Measurements from ENCODE around the gene TMEM135. TPM values are rescaled to one million over a fixed set of nuclear protein-coding genes. Genes with fewer than 3 reads are reported as not detected.

The TMEM135 gene
- total RNA-seq, 2 experiments from 2014 or later, result 14.1 to 15.6 TPM

GRCh38 chr11:87120937-87121336, 83.2 kb downstream of the TMEM135 start:
- H3K4me3 ChIP-seq (ENCODE audit: low read length), result no peak overlapping the region
- TF ChIP-seq CTCF (IDR thresholded peaks at IDR 0.05), result no peak
- Mint-ChIP-seq H3K36me3 (ENCODE audit: low read depth) (no peaks in the 10 kb centered on the region), H3K9me3 (no peaks in the 10 kb centered on the region), H3K4me1 (ENCODE audit: low read depth) (peaks cover 7% of the 10 kb centered on the region), H3K27ac (no peak overlapping the region), H3K27me3 (no peaks in the 10 kb centered on the region), H3K4me3 (no peak overlapping the region)
- POLR2A ChIA-PET, result no interaction called here
- ATAC-seq (ENCODE audit: poor library complexity) (no peak), DNase-seq (no peak)
- no peaks in the 10 kb centered on the region for H3K4me1 ChIP-seq (ENCODE audit: insufficient read depth, low read length)
- no peaks in the 10 kb centered on the region for H3K27me3 ChIP-seq (ENCODE audit: control insufficient read depth in 1 of 2, insufficient read depth in 2 of 2, low read length in 2 of 2)
- CTCF ChIA-PET, result no interaction called here
- H3K27ac ChIP-seq (ENCODE audit: low read depth in 1 of 2, low read length in 2 of 2), result no peak overlapping the region
- H3K9me3 ChIP-seq (ENCODE audit: control insufficient read depth in 1 of 2, insufficient read depth in 1 of 2, low read length in 2 of 2), result no peaks in the 10 kb centered on the region
- H3K36me3 ChIP-seq (ENCODE audit: insufficient read depth, low read length), result no peaks in the 10 kb centered on the region
- intact Hi-C loops (cut with DNase I, micrococcal nuclease), result no loop called here

- Histone ChIP-seq H3K36me3 (ENCODE audit: insufficient read depth, low read length) (no peaks in the 10 kb centered on the region), H3K9me3 (ENCODE audit: control insufficient read depth in 1 of 2, insufficient read depth in 1 of 2, low read length in 2 of 2) (no peaks in the 10 kb centered on the region), H3K27me3 (ENCODE audit: control insufficient read depth in 1 of 2, insufficient read depth in 2 of 2, low read length in 2 of 2) (no peaks in the 10 kb centered on the region), H3K27ac (ENCODE audit: low read depth in 1 of 2, low read length in 2 of 2) (no peak overlapping the region), H3K4me3 (ENCODE audit: low read length) (no peak overlapping the region), H3K4me1 (ENCODE audit: insufficient read depth, low read length) (no peaks in the 10 kb centered on the region)
- intact Hi-C loops (cut with DNase I, micrococcal nuclease), result no loop called here
- Mint-ChIP-seq H3K4me3 (no peak overlapping the region), H3K36me3 (ENCODE audit: low read depth) (no peaks in the 10 kb centered on the region), H3K27me3 (no peaks in the 10 kb centered on the region), H3K27ac (no peak overlapping the region), H3K4me1 (ENCODE audit: low read depth) (peaks cover 7% of the 10 kb centered on the region), H3K9me3 (no peaks in the 10 kb centered on the region)
- no peak for TF ChIP-seq CTCF (IDR thresholded peaks at IDR 0.05)
- ChIA-PET POLR2A (no interaction called here), CTCF (interaction anchor here (1.0 kb wide), 1 partner anchor 8 kb away, joined by 6 read pairs; no protein-coding TSS in a partner anchor)
- ATAC-seq (ENCODE audit: poor library complexity) (no peak), DNase-seq (no peak)
These were observed 85.1 kb downstream of the TMEM135 start for GRCh38 chr11:87122852-87123251.

GRCh38 chr11:87125257-87125656, 87.5 kb downstream of the TMEM135 start:
- no peak for TF ChIP-seq CTCF (IDR thresholded peaks at IDR 0.05)
- H3K4me1 ChIP-seq (ENCODE audit: insufficient read depth, low read length), result no peaks in the 10 kb centered on the region
- no peak overlapping the region for H3K27ac ChIP-seq (ENCODE audit: low read depth in 1 of 2, low read length in 2 of 2)
- no peak overlapping the region for H3K4me3 ChIP-seq (ENCODE audit: low read length)
- Mint-ChIP-seq H3K4me3 (no peak overlapping the region), H3K36me3 (ENCODE audit: low read depth) (no peaks in the 10 kb centered on the region), H3K27me3 (no peaks in the 10 kb centered on the region), H3K4me1 (ENCODE audit: low read depth) (no peaks in the 10 kb centered on the region), H3K27ac (no peak overlapping the region), H3K9me3 (no peaks in the 10 kb centered on the region)
- no peaks in the 10 kb centered on the region for H3K9me3 ChIP-seq (ENCODE audit: control insufficient read depth in 1 of 2, insufficient read depth in 1 of 2, low read length in 2 of 2)
- ATAC-seq (ENCODE audit: poor library complexity) (no peak), DNase-seq (no peak)
- ChIA-PET CTCF (no interaction called here), POLR2A (interaction anchor here (0.5 kb wide), 1 partner anchor 791 kb away, joined by 3 read pairs; no protein-coding TSS in a partner anchor)
- no peaks in the 10 kb centered on the region for H3K36me3 ChIP-seq (ENCODE audit: insufficient read depth, low read length)
- no peaks in the 10 kb centered on the region for H3K27me3 ChIP-seq (ENCODE audit: control insufficient read depth in 1 of 2, insufficient read depth in 2 of 2, low read length in 2 of 2)
- intact Hi-C loops (cut with DNase I, micrococcal nuclease), result no loop called here
